Nephron progenitor cell (in vitro differentiated cells): ENCODE data around the gene KLHL20.
"Not testable (repeated sequence)": the region's sequence is repeated elsewhere in the genome, so short reads cannot be mapped to it uniquely, and the experiment has no call there.

Experiments
- DNase-seq: peaks from one replicate; pipeline ENCODE4 v3.0.0; 2021
- H3K27ac Mint-ChIP-seq: 2 replicates; pipeline ENCODE4 v1.8.0; 2021; ENCODE audit warnings: mild to moderate bottlenecking, moderate library complexity, mixed read lengths
- H3K27me3 Mint-ChIP-seq: 2 replicates; pipeline ENCODE4 v1.8.0; 2021; ENCODE audit warnings: mild to moderate bottlenecking, low read depth, mixed read lengths; ENCODE audit not compliant: poor library complexity
- H3K36me3 Mint-ChIP-seq: 2 replicates; pipeline ENCODE4 v1.8.0; 2021; ENCODE audit warnings: low read depth, mixed read lengths
- H3K4me1 Mint-ChIP-seq: 2 replicates; pipeline ENCODE4 v1.8.0; 2021; ENCODE audit warnings: mixed read lengths
- H3K4me3 Mint-ChIP-seq: 2 replicates; pipeline ENCODE4 v1.8.0; 2021; ENCODE audit warnings: mild to moderate bottlenecking, moderate library complexity, mixed read lengths
- H3K9me3 Mint-ChIP-seq: 2 replicates; pipeline ENCODE4 v1.8.0; 2021; ENCODE audit warnings: mild to moderate bottlenecking, moderate library complexity, mixed read lengths
- TF ChIP-seq, protein P1 (sequence below): fragments of 200-600 bp; sonication (generic); IDR thresholded peaks from 2 replicates; pipeline ENCODE4 v1.5.0; 2021; ENCODE audit warnings: antibody characterized with exemption

KLHL20 gene

DNA sequence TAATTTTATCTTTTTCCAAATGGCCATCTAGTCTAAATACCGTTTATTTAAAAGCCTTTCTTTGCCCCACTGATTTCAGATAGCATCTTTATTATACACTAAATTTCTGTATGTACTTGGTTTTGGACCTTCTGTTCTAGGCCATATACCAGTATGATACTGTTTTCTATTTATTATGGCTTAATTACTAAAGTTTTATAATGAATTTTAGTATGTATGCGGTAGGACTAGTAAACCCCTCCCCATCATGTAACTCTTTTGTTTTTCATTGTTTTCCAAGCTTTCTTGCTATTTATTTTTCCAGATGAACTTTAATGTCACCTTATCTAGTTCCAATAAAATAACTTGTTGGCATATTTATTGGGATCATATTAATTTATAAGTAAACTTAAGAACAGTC is 29.9 kb downstream of the KLHL20 start:
- Mint-ChIP-seq H3K4me1 (no peaks in the 10 kb centered on the region), H3K4me3 (no peak overlapping the region), H3K27me3 (no peaks in the 10 kb centered on the region), H3K9me3 (peaks cover 22% of the 10 kb centered on the region), H3K27ac (no peak overlapping the region), H3K36me3 (peaks cover 61% of the 10 kb centered on the region)
- TF ChIP-seq, protein P1, sequence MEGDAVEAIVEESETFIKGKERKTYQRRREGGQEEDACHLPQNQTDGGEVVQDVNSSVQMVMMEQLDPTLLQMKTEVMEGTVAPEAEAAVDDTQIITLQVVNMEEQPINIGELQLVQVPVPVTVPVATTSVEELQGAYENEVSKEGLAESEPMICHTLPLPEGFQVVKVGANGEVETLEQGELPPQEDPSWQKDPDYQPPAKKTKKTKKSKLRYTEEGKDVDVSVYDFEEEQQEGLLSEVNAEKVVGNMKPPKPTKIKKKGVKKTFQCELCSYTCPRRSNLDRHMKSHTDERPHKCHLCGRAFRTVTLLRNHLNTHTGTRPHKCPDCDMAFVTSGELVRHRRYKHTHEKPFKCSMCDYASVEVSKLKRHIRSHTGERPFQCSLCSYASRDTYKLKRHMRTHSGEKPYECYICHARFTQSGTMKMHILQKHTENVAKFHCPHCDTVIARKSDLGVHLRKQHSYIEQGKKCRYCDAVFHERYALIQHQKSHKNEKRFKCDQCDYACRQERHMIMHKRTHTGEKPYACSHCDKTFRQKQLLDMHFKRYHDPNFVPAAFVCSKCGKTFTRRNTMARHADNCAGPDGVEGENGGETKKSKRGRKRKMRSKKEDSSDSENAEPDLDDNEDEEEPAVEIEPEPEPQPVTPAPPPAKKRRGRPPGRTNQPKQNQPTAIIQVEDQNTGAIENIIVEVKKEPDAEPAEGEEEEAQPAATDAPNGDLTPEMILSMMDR, result no peak
- no peak for DNase-seq

DNA sequence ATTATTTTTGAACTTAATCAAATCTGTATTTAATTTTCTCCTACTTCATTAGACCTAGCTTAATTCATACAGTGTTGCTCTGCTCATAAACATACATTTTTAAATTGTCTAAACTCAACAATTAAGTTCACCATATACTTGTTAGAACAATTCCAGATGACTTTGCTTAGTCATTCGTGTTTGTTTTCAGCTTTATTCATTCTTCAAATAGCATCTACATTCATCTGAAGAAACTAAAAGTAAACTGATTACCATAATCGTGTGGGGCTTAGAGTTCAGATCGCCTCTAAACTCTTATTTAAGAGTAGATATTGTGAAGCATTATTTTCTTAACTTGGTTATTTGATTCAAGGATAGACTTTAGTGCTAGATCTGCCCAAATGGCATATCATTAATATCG is 34.4 kb downstream of the KLHL20 start:
- H3K9me3 Mint-ChIP-seq, result no peaks in the 10 kb centered on the region
- H3K27ac Mint-ChIP-seq, result no peak overlapping the region
- no peak overlapping the region for H3K4me3 Mint-ChIP-seq
- H3K36me3 Mint-ChIP-seq, result peaks cover 41% of the 10 kb centered on the region
- no peaks in the 10 kb centered on the region for H3K27me3 Mint-ChIP-seq
- no peak for DNase-seq
- TF ChIP-seq, protein P1, result no peak
- H3K4me1 Mint-ChIP-seq, result no peaks in the 10 kb centered on the region

DNA sequence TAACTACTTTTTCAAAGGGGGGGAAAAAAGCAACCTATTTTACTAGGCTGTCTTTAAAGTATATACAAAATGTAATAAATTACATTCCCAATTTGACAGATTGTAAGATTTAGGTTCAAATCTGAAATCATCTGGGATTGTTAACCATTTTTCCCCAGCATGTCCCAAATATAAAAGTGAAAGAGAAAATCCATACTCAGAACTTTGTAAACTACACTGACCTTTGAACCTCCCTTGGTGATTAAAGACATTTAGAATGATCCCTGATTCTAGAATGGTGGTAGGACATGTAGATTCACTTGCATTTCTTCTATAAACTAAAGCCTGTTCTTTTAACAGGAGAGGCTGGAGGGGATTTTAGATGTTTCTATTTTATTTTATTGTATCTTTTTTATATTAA is 39.0 kb downstream of the KLHL20 start:
- Mint-ChIP-seq H3K27me3 (no peaks in the 10 kb centered on the region), H3K27ac (no peak overlapping the region), H3K4me3 (no peak overlapping the region), H3K9me3 (peaks cover 9% of the 10 kb centered on the region), H3K36me3 (peaks cover 68% of the 10 kb centered on the region), H3K4me1 (no peaks in the 10 kb centered on the region)
- DNase-seq, result no peak
- TF ChIP-seq, protein P1, result no peak

DNA sequence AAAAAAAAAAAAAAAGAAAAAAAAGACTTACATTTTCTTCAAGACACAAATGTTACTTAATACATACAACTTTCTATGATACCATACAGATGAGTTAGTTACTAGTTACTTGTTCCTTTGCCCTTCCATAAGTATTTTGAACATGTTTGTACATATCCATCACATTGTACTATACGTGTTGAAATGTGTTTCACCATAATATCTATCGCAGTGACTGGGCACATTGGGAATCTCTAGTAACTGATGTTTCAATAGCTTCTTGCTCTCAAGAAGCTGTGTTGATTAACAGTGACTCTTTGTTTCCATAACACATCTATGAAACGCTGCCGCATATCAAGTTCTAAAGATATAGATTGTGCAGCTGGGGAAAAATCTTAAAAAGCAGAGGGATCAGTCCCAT is 42.9 kb downstream of the KLHL20 start:
- Mint-ChIP-seq H3K9me3 (peaks cover 46% of the 10 kb centered on the region), H3K27ac (no peak overlapping the region), H3K36me3 (peaks cover 93% of the 10 kb centered on the region), H3K4me3 (no peak overlapping the region), H3K27me3 (no peaks in the 10 kb centered on the region), H3K4me1 (no peaks in the 10 kb centered on the region)
- TF ChIP-seq, protein P1, result no peak
- DNase-seq, result no peak

DNA sequence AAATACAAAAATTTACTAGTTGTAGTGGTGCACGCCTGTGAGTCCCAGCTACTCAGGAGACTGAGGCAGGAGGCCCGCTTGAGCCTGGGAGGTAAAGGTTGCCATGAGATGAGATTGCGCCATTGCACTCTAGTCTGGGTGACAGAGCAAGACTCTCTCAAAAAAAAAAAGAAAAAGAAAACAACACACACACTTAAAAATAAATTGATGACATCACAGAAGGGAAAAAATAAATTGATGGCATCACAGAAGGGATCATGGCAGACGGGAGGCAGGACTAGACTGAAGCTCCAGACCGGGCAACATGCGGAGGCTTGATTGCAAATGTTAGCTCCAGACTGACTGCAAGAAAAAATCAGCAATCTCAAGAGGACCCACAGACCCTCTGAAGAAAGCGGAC is 43.3 kb downstream of the KLHL20 start:
- Mint-ChIP-seq H3K4me3 (no peak overlapping the region), H3K36me3 (peaks cover 95% of the 10 kb centered on the region), H3K4me1 (no peaks in the 10 kb centered on the region), H3K27ac (no peak overlapping the region), H3K9me3 (peaks cover 51% of the 10 kb centered on the region), H3K27me3 (no peaks in the 10 kb centered on the region)
- TF ChIP-seq, protein P1, result no peak
- DNase-seq, result no peak

DNA sequence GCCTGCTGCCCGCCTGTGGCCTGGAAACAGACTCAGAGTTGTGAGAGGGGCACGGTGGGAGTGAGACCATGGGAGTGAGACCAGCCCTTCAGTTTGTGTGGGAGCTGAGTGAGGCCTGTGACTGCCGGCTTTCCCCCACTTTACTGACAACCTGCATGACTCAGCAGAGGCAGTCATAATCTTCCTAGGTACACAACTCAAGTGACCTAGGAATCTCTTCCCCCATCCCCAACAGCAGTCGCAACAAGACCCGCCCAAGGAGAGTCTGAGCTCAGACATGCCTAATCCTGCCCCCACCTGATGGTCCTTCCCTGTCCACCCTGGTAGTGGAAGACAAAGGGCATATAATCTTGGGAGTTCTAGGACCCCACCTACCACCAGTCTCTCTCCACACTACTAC is 44.2 kb downstream of the KLHL20 start:
- Mint-ChIP-seq H3K9me3 (peaks cover 59% of the 10 kb centered on the region), H3K4me1 (no peaks in the 10 kb centered on the region), H3K27ac (no peak overlapping the region), H3K4me3 (no peak overlapping the region), H3K36me3 (peaks cover 95% of the 10 kb centered on the region), H3K27me3 (no peaks in the 10 kb centered on the region)
- TF ChIP-seq, protein P1, result no peak
- no peak for DNase-seq

DNA sequence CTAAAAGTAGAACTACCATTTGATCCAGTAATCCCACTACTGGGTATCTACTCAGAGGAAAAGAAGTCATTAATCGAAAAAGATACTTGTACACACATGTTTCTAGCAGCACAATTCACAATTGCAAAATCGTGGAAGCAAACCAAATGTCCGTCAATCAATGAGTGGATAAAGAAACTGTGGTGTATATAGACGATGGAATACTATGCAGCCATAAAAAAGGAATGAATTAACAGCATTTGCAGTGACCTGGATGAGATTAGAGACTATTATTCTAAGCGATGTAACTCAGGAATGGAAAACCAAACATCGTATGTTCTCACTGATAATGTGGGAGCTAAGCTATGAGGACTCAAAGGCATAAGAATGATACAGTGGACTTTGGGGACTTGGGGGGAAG is 49.5 kb downstream of the KLHL20 start:
- peaks cover 94% of the 10 kb centered on the region for H3K36me3 Mint-ChIP-seq
- H3K4me3 Mint-ChIP-seq, DNase-seq, H3K4me1 Mint-ChIP-seq, H3K27me3 Mint-ChIP-seq, H3K27ac Mint-ChIP-seq: not testable (repeated sequence)
- H3K9me3 Mint-ChIP-seq, result peaks cover 55% of the 10 kb centered on the region
